Measurements from ENCODE around the gene PTBP1.

GRCh38 chr19:750640-751423 is 46.4 kb upstream of the PTBP1 start, which contains the start of gene MISP:
- TF ChIP-seq POLR2A (IDR thresholded peaks at IDR 0.05; ENCODE audit: low read length) = no peak
- no peak for TF ChIP-seq GATA1 (IDR thresholded peaks at IDR 0.05; ENCODE audit: low read depth, low read length)
